GM23338 (cell line): ENCODE data around the gene SOCS2. TPM values are rescaled to one million over a fixed set of nuclear protein-coding genes. Genes with fewer than 3 reads are reported as not detected.

Source experiments
- ATAC-seq: fragments of 200-7000 bp; cut with Tn5 transposase; 3 replicates; pipeline ENCODE4 v1.9.1; 2020
- DNase-seq: peaks from one replicate; pipeline ENCODE4 v3.0.0-alpha.2; 2015; ENCODE audit warnings: low spot score
- H2AFZ ChIP-seq: fragments of 200-600 bp; sonication (generic); 2 replicates; pipeline ENCODE4 v1.8.0; 2016; ENCODE audit warnings: antibody characterized with exemption, mild to moderate bottlenecking, moderate library complexity
- H3F3A ChIP-seq: fragments of 200-600 bp; sonication (generic); replicated peaks from 2 replicates; pipeline ENCODE4 v1.8.0; 2017; ENCODE audit warnings: antibody characterized with exemption, mixed run types, low read depth
- H3K27ac ChIP-seq: fragments of 200-600 bp; sonication (generic); 2 replicates; pipeline ENCODE4 v1.6.1; 2016; ENCODE audit warnings: low read depth
- H3K27me3 ChIP-seq: fragments of 200-600 bp; sonication (generic); 2 replicates; pipeline ENCODE4 v1.8.0; 2016; ENCODE audit warnings: mild to moderate bottlenecking, mixed run types, moderate library complexity; ENCODE audit not compliant: insufficient read depth
- H3K36me3 ChIP-seq: fragments of 200-600 bp; sonication (generic); 2 replicates; pipeline ENCODE4 v1.8.0; 2016; ENCODE audit warnings: mild to moderate bottlenecking; ENCODE audit not compliant: insufficient read depth
- H3K4me1 ChIP-seq: fragments of 200-600 bp; sonication (generic); 2 replicates; pipeline ENCODE4 v1.8.0; 2016; ENCODE audit warnings: mild to moderate bottlenecking, moderate library complexity; ENCODE audit not compliant: insufficient read depth
- H3K4me2 ChIP-seq: fragments of 200-600 bp; sonication (generic); 2 replicates; pipeline ENCODE4 v1.7.1; 2017; ENCODE audit warnings: mixed run types
- H3K4me3 ChIP-seq: fragments of 200-600 bp; sonication (generic); 2 replicates; pipeline ENCODE4 v1.6.1; 2016; ENCODE audit warnings: mixed run types
- H3K79me2 ChIP-seq: fragments of 200-600 bp; sonication (generic); replicated peaks from 2 replicates; pipeline ENCODE4 v1.8.0; 2017; ENCODE audit warnings: mild to moderate bottlenecking; ENCODE audit not compliant: insufficient read depth
- H3K9me2 ChIP-seq: fragments of 200-600 bp; sonication (generic); 2 replicates; pipeline ENCODE4 v1.8.0; 2017; ENCODE audit not compliant: insufficient read depth
- H4K20me1 ChIP-seq: fragments of 200-600 bp; sonication (generic); replicated peaks from 2 replicates; pipeline ENCODE4 v1.8.0; 2017; ENCODE audit warnings: mild to moderate bottlenecking; ENCODE audit not compliant: insufficient read depth
- H3K27ac Mint-ChIP-seq: 2 replicates; pipeline ENCODE4 v1.8.0; 2020; ENCODE audit warnings: inconsistent platforms, mild to moderate bottlenecking, moderate library complexity, mixed read lengths
- H3K27me3 Mint-ChIP-seq: 3 replicates; pipeline ENCODE4 v1.8.0; 2022; ENCODE audit warnings: low read depth, mild to moderate bottlenecking, moderate library complexity, mixed read lengths, inconsistent platforms; ENCODE audit not compliant: insufficient read depth, poor library complexity
- H3K36me3 Mint-ChIP-seq: 3 replicates; pipeline ENCODE4 v1.8.0; 2021; ENCODE audit warnings: low read depth, mild to moderate bottlenecking, inconsistent platforms, moderate library complexity, mixed read lengths
- H3K4me1 Mint-ChIP-seq: 3 replicates; pipeline ENCODE4 v1.8.0; 2020; ENCODE audit warnings: mild to moderate bottlenecking, inconsistent platforms, mixed read lengths
- H3K4me3 Mint-ChIP-seq: 3 replicates; pipeline ENCODE4 v1.8.0; 2021; ENCODE audit warnings: moderate library complexity, mild to moderate bottlenecking, inconsistent platforms, mixed read lengths
- H3K9me3 Mint-ChIP-seq: 3 replicates; pipeline ENCODE4 v1.8.0; 2020; ENCODE audit warnings: moderate library complexity, mild to moderate bottlenecking, inconsistent platforms, mixed read lengths
- NANOG ChIP-seq: IDR thresholded peaks from 2 replicates; pipeline ENCODE4 v1.6.1; 2016; ENCODE audit warnings: antibody characterized with exemption, borderline replicate concordance
- REST ChIP-seq: IDR thresholded peaks from one replicate; pipeline ENCODE4 v1.6.1; 2018; ENCODE audit warnings: antibody characterized with exemption; ENCODE audit not compliant: unreplicated experiment
- ZNF114 ChIP-seq: fragments of 250-450 bp; sonication (Bioruptor Pico); IDR thresholded peaks from 2 replicates; pipeline ENCODE4 v1.5.0; 2020; ENCODE audit warnings: mild to moderate bottlenecking, moderate library complexity
- ZNF462 ChIP-seq: fragments of 250-450 bp; sonication (Bioruptor Pico); IDR thresholded peaks from 2 replicates; pipeline ENCODE4 v1.5.0; 2020; ENCODE audit warnings: mild to moderate bottlenecking, moderate library complexity
- polyA plus RNA-seq: library from polyadenylated mRNA; unstranded; fragments of >200 nt; fragmentation: Nextera tagmentation; extraction: Ambion mirVana; gene quantifications from 2 replicates; pipeline ENCODE4 v1.2.1, GENCODE V29; 2016
- total RNA-seq: library from RNA; depleted of rRNA; stranded (reverse); fragments of >200 nt; shearing (Covaris generic); gene quantifications from 2 replicates; pipeline ENCODE4 v1.2.3, GENCODE V29; 2014
- TF ChIP-seq, protein P1 (sequence below): IDR thresholded peaks from 2 replicates; pipeline ENCODE4 v1.6.1; 2016; ENCODE audit warnings: antibody characterized with exemption

SOCS2 gene
- total and polyA plus RNA-seq, 2 experiments from 2014 or later, result 15.5 to 32.4 TPM

- Mint-ChIP-seq H3K4me3 (no peak overlapping the region), H3K27me3 (no peaks in the 10 kb centered on the region), H3K36me3 (no peaks in the 10 kb centered on the region), H3K4me1 (no peaks in the 10 kb centered on the region), H3K27ac (no peak overlapping the region), H3K9me3 (no peaks in the 10 kb centered on the region; the same call in 2 of the 3 replicates)
- H3K27me3 ChIP-seq, result no peaks in the 10 kb centered on the region
- no peak for TF ChIP-seq NANOG
- TF ChIP-seq ZNF462 (CRISPR knock-in tag), result no peak
- TF ChIP-seq, protein P1, sequence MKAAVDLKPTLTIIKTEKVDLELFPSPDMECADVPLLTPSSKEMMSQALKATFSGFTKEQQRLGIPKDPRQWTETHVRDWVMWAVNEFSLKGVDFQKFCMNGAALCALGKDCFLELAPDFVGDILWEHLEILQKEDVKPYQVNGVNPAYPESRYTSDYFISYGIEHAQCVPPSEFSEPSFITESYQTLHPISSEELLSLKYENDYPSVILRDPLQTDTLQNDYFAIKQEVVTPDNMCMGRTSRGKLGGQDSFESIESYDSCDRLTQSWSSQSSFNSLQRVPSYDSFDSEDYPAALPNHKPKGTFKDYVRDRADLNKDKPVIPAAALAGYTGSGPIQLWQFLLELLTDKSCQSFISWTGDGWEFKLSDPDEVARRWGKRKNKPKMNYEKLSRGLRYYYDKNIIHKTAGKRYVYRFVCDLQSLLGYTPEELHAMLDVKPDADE, result no peak
- H4K20me1 ChIP-seq, result no peaks in the 10 kb centered on the region
- DNase-seq (no peak), ATAC-seq (no peak)
- no peaks in the 10 kb centered on the region for H3K36me3 ChIP-seq
- H3K79me2 ChIP-seq, result no peaks in the 10 kb centered on the region
- no peak overlapping the region for H3K4me2 ChIP-seq
- no peak overlapping the region for H3K4me3 ChIP-seq
- 0 out of 2 replicates have a peak, but pooled peaks cover 7% of the 10 kb centered on the region for H3K9me2 ChIP-seq
- no peaks in the 10 kb centered on the region for H3F3A ChIP-seq
- H2AFZ ChIP-seq, result no peak overlapping the region
- no peaks in the 10 kb centered on the region for H3K4me1 ChIP-seq
- H3K27ac ChIP-seq, result no peak overlapping the region
Measured at GRCh38 chr12:93533310-93533709, 39.2 kb upstream of the SOCS2 start.

GRCh38 chr12:93536111-93536765, 36.2 kb upstream of the SOCS2 start:
- H3K4me1 Mint-ChIP-seq, result no peaks in the 10 kb centered on the region
- Histone ChIP-seq H3K79me2 (no peaks in the 10 kb centered on the region), H3K27ac (no peak overlapping the region; the same call in 1 of the 2 replicates), H3K4me1 (no peaks in the 10 kb centered on the region), H3K4me3 (no peak overlapping the region), H3K27me3 (no peaks in the 10 kb centered on the region), H2AFZ (no peak overlapping the region), H3K4me2 (no peak overlapping the region), H3K9me2 (0 out of 2 replicates have a peak, but pooled peaks cover 7% of the 10 kb centered on the region), H4K20me1 (no peaks in the 10 kb centered on the region), H3F3A (no peaks in the 10 kb centered on the region), H3K36me3 (no peaks in the 10 kb centered on the region)
- H3K36me3 Mint-ChIP-seq, result no peaks in the 10 kb centered on the region
- H3K27me3 Mint-ChIP-seq, result no peaks in the 10 kb centered on the region
- ATAC-seq (no peak), DNase-seq (no peak)
- no peak overlapping the region for H3K27ac Mint-ChIP-seq
- no peak overlapping the region for H3K4me3 Mint-ChIP-seq
- H3K9me3 Mint-ChIP-seq, result no peaks in the 10 kb centered on the region; the same call in 2 of the 3 replicates
- TF ChIP-seq ZNF114 (CRISPR knock-in tag), result no peak
- TF ChIP-seq NANOG, result no peak
- no peak for TF ChIP-seq REST
